IMR-90 (cell line): ENCODE data around the gene HTR3C. TPM values are rescaled to one million over a fixed set of nuclear protein-coding genes. Genes with fewer than 3 reads are reported as not detected.

ENCODE experiments used
- ATAC-seq: fragments of 200-7000 bp; cut with Tn5 transposase; 2 replicates; pipeline ENCODE4 v1.9.1; 2020; ENCODE audit warnings: low read depth, mild to moderate bottlenecking, moderate library complexity
- BruUV-seq: library from RNA; stranded (reverse); fragments of 400-500 nt; replicated peaks from 2 replicates; lab custom pipeline; 2021; lab: Mats Ljungman, UMichigan
- CTCF ChIA-PET: fragments of 300-600 bp; formaldehyde crosslinking; extraction: SDS; loops from one replicate; lab custom pipeline; 2021; ENCODE audit warnings: antibody characterized with exemption; lab: Yijun Ruan, JAX
- POLR2A ChIA-PET: fragments of 300-600 bp; sonication (Branson Sonifier 250); formaldehyde crosslinking; loops from one replicate; lab custom pipeline; 2022; ENCODE audit warnings: antibody characterized with exemption; ENCODE audit not compliant: unreplicated experiment; lab: Charles Lee
- DNase-seq: peaks from one replicate; pipeline ENCODE4 v3.0.0; 2013
- H2AFZ ChIP-seq: replicated peaks from 2 replicates; pipeline ENCODE3; 2013; ENCODE audit warnings: low read length, mild to moderate bottlenecking; ENCODE audit not compliant: poor library complexity
- H2AK5ac ChIP-seq: 2 replicates; pipeline ENCODE4 v1.6.1; 2013; ENCODE audit warnings: low read depth, low read length, inconsistent platforms
- H2AK9ac ChIP-seq: replicated peaks from 2 replicates; pipeline ENCODE3; 2013; ENCODE audit warnings: mild to moderate bottlenecking, low read depth, low read length, moderate library complexity; ENCODE audit not compliant: poor library complexity
- H2BK120ac ChIP-seq: 2 replicates; pipeline ENCODE4 v1.6.1; 2013; ENCODE audit warnings: low read depth, low read length, inconsistent platforms
- H2BK15ac ChIP-seq: 3 replicates; pipeline ENCODE4 v1.6.1; 2013; ENCODE audit warnings: low read depth, low read length, inconsistent platforms
- H2BK20ac ChIP-seq: 2 replicates; pipeline ENCODE4 v1.6.1; 2013; ENCODE audit warnings: low read depth, mild to moderate bottlenecking, inconsistent platforms, low read length, moderate library complexity
- H2BK5ac ChIP-seq: 2 replicates; pipeline ENCODE4 v1.6.1; 2013; ENCODE audit warnings: mild to moderate bottlenecking, low read depth, low read length, inconsistent platforms; ENCODE audit not compliant: poor library complexity, severe bottlenecking
- H3K14ac ChIP-seq: replicated peaks from 2 replicates; pipeline ENCODE4 v1.6.1; 2013; ENCODE audit warnings: low read depth, low read length, inconsistent platforms
- H3K18ac ChIP-seq: 2 replicates; pipeline ENCODE4 v1.6.1; 2013; ENCODE audit warnings: low read depth, low read length, control low read depth
- H3K23ac ChIP-seq: 2 replicates; pipeline ENCODE4 v1.6.1; 2013; ENCODE audit warnings: low read depth, low read length, inconsistent platforms
- H3K27ac ChIP-seq: 2 replicates; pipeline ENCODE4 v1.5.1; 2013; ENCODE audit warnings: mild to moderate bottlenecking, control low read depth, low read length; ENCODE audit not compliant: insufficient read depth
- H3K27me3 ChIP-seq: 2 replicates; pipeline ENCODE4 v1.6.1; 2013; ENCODE audit warnings: low read length; ENCODE audit not compliant: control insufficient read depth, insufficient read depth
- H3K36me3 ChIP-seq: 2 replicates; pipeline ENCODE4 v1.6.1; 2013; ENCODE audit warnings: low read length, mixed read lengths; ENCODE audit not compliant: control insufficient read depth, insufficient read depth
- H3K4ac ChIP-seq: 2 replicates; pipeline ENCODE4 v1.6.1; 2013; ENCODE audit warnings: low read depth, low read length, inconsistent platforms
- H3K4me1 ChIP-seq: 2 replicates; pipeline ENCODE4 v1.6.1; 2013; ENCODE audit warnings: low read length, mixed read lengths; ENCODE audit not compliant: control insufficient read depth, insufficient read depth
- H3K4me2 ChIP-seq: 2 replicates; pipeline ENCODE4 v1.6.1; 2013; ENCODE audit warnings: low read depth, mild to moderate bottlenecking, control low read depth, low read length, moderate library complexity
- H3K4me3 ChIP-seq: 2 replicates; pipeline ENCODE4 v1.5.1; 2013; ENCODE audit warnings: low read depth, mild to moderate bottlenecking, control low read depth, low read length, moderate library complexity; ENCODE audit not compliant: insufficient read depth
- H3K56ac ChIP-seq: 2 replicates; pipeline ENCODE4 v1.6.1; 2013; ENCODE audit warnings: low read length, inconsistent platforms; ENCODE audit not compliant: insufficient read depth; ENCODE audit errors: extremely low read depth
- H3K79me1 ChIP-seq, 2 experiments: 2 replicates each; pipeline ENCODE4 v1.6.1; 2013; ENCODE audit warnings: low read length in 2 of 2, inconsistent platforms in 1 of 2, low read depth in 1 of 2
- H3K9ac ChIP-seq: 2 replicates; pipeline ENCODE4 v1.6.1; 2013; ENCODE audit warnings: low read depth, low read length, control low read depth
- H3K9me1 ChIP-seq: 2 replicates; pipeline ENCODE4 v1.6.1; 2013; ENCODE audit warnings: low read length, inconsistent platforms; ENCODE audit not compliant: insufficient read depth
- H3K9me3 ChIP-seq: 2 replicates; pipeline ENCODE4 v1.6.1; 2013; ENCODE audit warnings: low read length; ENCODE audit not compliant: control insufficient read depth, insufficient read depth
- H4K20me1 ChIP-seq: 2 replicates; pipeline ENCODE4 v1.6.1; 2013; ENCODE audit warnings: low read length, inconsistent platforms; ENCODE audit not compliant: insufficient read depth
- H4K5ac ChIP-seq: 2 replicates; pipeline ENCODE4 v1.6.1; 2013; ENCODE audit warnings: mild to moderate bottlenecking, low read depth, low read length, control low read depth
- H4K8ac ChIP-seq, 2 experiments: 2 replicates each; pipeline ENCODE4 v1.6.1; 2013; ENCODE audit warnings: low read depth in 2 of 2, low read length in 2 of 2, control low read depth in 1 of 2, inconsistent platforms in 1 of 2
- H4K91ac ChIP-seq: 2 replicates; pipeline ENCODE4 v1.6.1; 2013; ENCODE audit warnings: low read depth, low read length, inconsistent platforms; ENCODE audit not compliant: insufficient read depth
- BHLHE40 ChIP-seq: fragments of 150-350 bp; IDR thresholded peaks from 2 replicates; pipeline ENCODE4 v1.6.1; 2016; ENCODE audit warnings: mild to moderate bottlenecking, low read depth, low read length
- CTCF ChIP-seq: conservative IDR thresholded peaks from 2 replicates; pipeline ENCODE4 v1.5.1; 2012; ENCODE audit warnings: mild to moderate bottlenecking, low read depth, low read length, improper control_type of control experiment
- FOS ChIP-seq: fragments of 150-350 bp; IDR thresholded peaks from 2 replicates; pipeline ENCODE4 v1.6.1; 2016; ENCODE audit warnings: low read depth, low read length
- MAFK ChIP-seq: IDR thresholded peaks from 2 replicates; pipeline ENCODE4 v1.6.1; 2012; ENCODE audit warnings: low read depth, low read length, improper control_type of control experiment
- MXI1 ChIP-seq: IDR thresholded peaks from 2 replicates; pipeline ENCODE4 v1.6.1; 2012; ENCODE audit warnings: low read depth, mild to moderate bottlenecking, low read length, moderate library complexity, borderline replicate concordance
- RFX5 ChIP-seq: IDR thresholded peaks from 2 replicates; pipeline ENCODE4 v1.8.0; 2012; ENCODE audit warnings: low read depth, mild to moderate bottlenecking, low read length, moderate library complexity
- SMC3 ChIP-seq: fragments of 150-350 bp; IDR thresholded peaks from 2 replicates; pipeline ENCODE4 v1.6.1; 2016; ENCODE audit warnings: low read depth, mild to moderate bottlenecking, antibody characterized with exemption, low read length, moderate library complexity
- WGBS, 2 experiments: methylation state at CpG; one replicate each; pipeline versions ENCODE4 v1.1.5 to v1.1.7; 2013; ENCODE audit warnings: missing lambda C conversion rate in 2 of 2; ENCODE audit not compliant: insufficient read length in 1 of 2; ENCODE audit errors: extremely low coverage in 2 of 2; 5-methylcytosine and 5-hydroxymethylcytosine counted together
- dilution Hi-C: fragments of 300-500 bp; cut with HindIII; formaldehyde crosslinking; loops from one replicate; pipeline ENCODE4 v1.14.3; 2018; ENCODE audit warnings: low sequenced_read_pairs; ENCODE audit not compliant: unreplicated experiment
- in situ Hi-C: fragments of 300-500 bp; cut with MboI; formaldehyde crosslinking; loops from 3 replicates; pipeline ENCODE4 v1.14.3; 2019; ENCODE audit warnings: low sequenced_read_pairs, inconsistent platforms, mixed read lengths
- intact Hi-C: fragments of 100-400 bp; cut with micrococcal nuclease; formaldehyde crosslinking; loops from 2 replicates; pipeline ENCODE4 v1.10.0; 2022
- polyA plus RNA-seq, 3 experiments: library from polyadenylated mRNA; depleted of rRNA; stranded (reverse); fragments of >200 nt; gene quantifications; 2 replicates each; pipeline ENCODE4 v1.2.3, GENCODE V29; 2012; ENCODE audit warnings: low replicate concordance in 1 of 3
- total RNA-seq: library from RNA; depleted of rRNA; stranded (reverse); fragments of >200 nt; gene quantifications from 2 replicates; pipeline ENCODE4 v1.2.3, GENCODE V29; 2012
- TF ChIP-seq, protein P1 (sequence below): fragments of 150-350 bp; IDR thresholded peaks from 2 replicates; pipeline ENCODE4 v1.6.1; 2016; ENCODE audit warnings: low read depth, mild to moderate bottlenecking, low read length, moderate library complexity, borderline replicate concordance

HTR3C gene
- total and polyA plus RNA-seq, 2 of the 4 experiments (the other 2 are of a cell fraction), result not detected

DNA sequence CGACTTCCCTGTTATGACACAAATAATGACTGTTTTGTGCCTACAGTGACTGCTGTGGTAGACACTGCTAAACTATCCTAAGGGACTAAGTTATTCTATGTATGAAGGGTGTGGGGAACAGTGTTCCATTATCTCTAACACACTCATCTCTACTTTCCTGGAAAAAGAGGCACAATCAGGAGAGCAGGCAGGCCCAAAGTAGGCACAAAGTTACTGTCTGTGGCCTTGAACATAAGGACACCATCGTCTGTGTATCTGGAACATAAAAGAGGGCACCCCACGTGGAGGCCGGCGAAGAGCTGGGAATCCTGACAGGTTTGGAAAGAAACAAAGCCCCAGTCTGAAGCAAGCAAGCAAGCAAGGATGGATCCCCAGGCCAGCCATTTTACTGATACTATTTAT, 36.7 kb upstream of the HTR3C start:
- Histone ChIP-seq H2BK5ac (no peak overlapping the region), H3K27me3 (0 out of 2 replicates have a peak, but pooled peaks cover 1% of the 10 kb centered on the region), H2BK120ac (no peak overlapping the region), H3K36me3 (no peaks in the 10 kb centered on the region), H2AK9ac (no peak overlapping the region), H3K4me1 (peaks cover 7% of the 10 kb centered on the region), H2AFZ (no peak overlapping the region), H3K56ac (no peak overlapping the region), H3K9ac (no peak overlapping the region), H3K9me3 (no peaks in the 10 kb centered on the region), H4K5ac (no peak overlapping the region), H4K91ac (no peak overlapping the region), H3K4ac (no peak overlapping the region), H3K14ac (no peak overlapping the region; the same call in 1 of the 2 replicates), H2BK15ac (no peak overlapping the region), H3K4me3 (no peak overlapping the region), H3K23ac (peak overlapping the region; percentile 10; the same call in 1 of the 2 replicates), H3K18ac (no peak overlapping the region), H2AK5ac (no peak overlapping the region), H3K4me2 (peak overlapping the region; percentile 30), H2BK20ac (no peak overlapping the region), H3K9me1 (peaks cover 3% of the 10 kb centered on the region), H4K20me1 (no peaks in the 10 kb centered on the region), H3K27ac (no peak overlapping the region), H4K8ac (peak overlapping the region; percentile 14 to 30; a peak in 3 of 4 replicates), H3K79me1 (peaks cover 15 to 27% of the 10 kb centered on the region in 2 experiments)
- DNase-seq, result no peak
- intact Hi-C loops (loop anchor here (2.0 to 10.0 kb wide), 2 partner anchors 27 to 239 kb away; no protein-coding TSS in a partner anchor), dilution Hi-C loops (no loop called here), in situ Hi-C loops (loop anchor here (10.0 kb wide), 1 partner anchor 121 kb away; no protein-coding TSS in a partner anchor)
- ChIA-PET POLR2A (no interaction called here), CTCF (interaction anchor here (1.1 kb wide), 1 partner anchor 119 kb away, joined by 3 read pairs; no protein-coding TSS in a partner anchor)
- WGBS, 2 experiments, result no CpG with 5 or more reads among the region's 5 CpGs
- ATAC-seq, result no peak
- no TSS peak for BruUV-seq
- no peak for TF ChIP-seq RFX5
- no peak for TF ChIP-seq BHLHE40
- no peak for TF ChIP-seq SMC3
- TF ChIP-seq MXI1, result no peak
- TF ChIP-seq FOS, result no peak
- TF ChIP-seq, protein P1, sequence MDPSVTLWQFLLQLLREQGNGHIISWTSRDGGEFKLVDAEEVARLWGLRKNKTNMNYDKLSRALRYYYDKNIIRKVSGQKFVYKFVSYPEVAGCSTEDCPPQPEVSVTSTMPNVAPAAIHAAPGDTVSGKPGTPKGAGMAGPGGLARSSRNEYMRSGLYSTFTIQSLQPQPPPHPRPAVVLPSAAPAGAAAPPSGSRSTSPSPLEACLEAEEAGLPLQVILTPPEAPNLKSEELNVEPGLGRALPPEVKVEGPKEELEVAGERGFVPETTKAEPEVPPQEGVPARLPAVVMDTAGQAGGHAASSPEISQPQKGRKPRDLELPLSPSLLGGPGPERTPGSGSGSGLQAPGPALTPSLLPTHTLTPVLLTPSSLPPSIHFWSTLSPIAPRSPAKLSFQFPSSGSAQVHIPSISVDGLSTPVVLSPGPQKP, result no peak
- no peak for TF ChIP-seq MAFK
- TF ChIP-seq CTCF, result no peak
